T-cell (primary cell): ENCODE data around the gene HOXA7. TPM values are rescaled to one million over a fixed set of nuclear protein-coding genes. Genes with fewer than 3 reads are reported as not detected.

Source experiments
- ATAC-seq, 4 experiments: fragments of 200-7000 bp in 3 of 4; fragments of 150-1000 bp in 1 of 4; cut with Tn5 transposase; replicated peaks in 1 of 4; 1 replicate in 3 of 4; 2 replicates in 1 of 4; pipeline ENCODE4 v1.10.0; 2021; ENCODE audit warnings: moderate library complexity in 3 of 4, mild to moderate bottlenecking in 2 of 4, moderate number of reproducible peaks in 1 of 4
- CTCF ChIA-PET, 2 donors: fragments of 300-600 bp; sonication (Branson Sonifier 250); formaldehyde crosslinking; loops; one replicate each; lab custom pipeline; 2022; ENCODE audit warnings: antibody characterized with exemption in 2 of 2; lab: Charles Lee
- POLR2A ChIA-PET, 2 donors: fragments of 300-600 bp; sonication (Branson Sonifier 250); formaldehyde crosslinking; loops; one replicate each; lab custom pipeline; 2022; ENCODE audit warnings: antibody characterized with exemption in 2 of 2; lab: Charles Lee
- DNase-seq, 35 experiments: peaks; one replicate each; pipeline versions ENCODE4 v3.0.0 to v3.0.0-alpha.2; 2013 to 2023
- H3K27ac ChIP-seq: one replicate; pipeline ENCODE4 v1.5.1; 2013; ENCODE audit warnings: low read length
- H3K27me3 ChIP-seq, 2 experiments: replicated peaks in 1 of 2; 1 replicate in 1 of 2; 2 replicates in 1 of 2; pipeline versions ENCODE4 v1.6.1 to v1.7.0; 2013; ENCODE audit warnings: low read length in 1 of 2, mixed read lengths in 1 of 2; ENCODE audit not compliant: control insufficient read depth in 2 of 2, insufficient read depth in 2 of 2; ENCODE audit errors: extremely low read depth in 1 of 2
- H3K36me3 ChIP-seq, 2 donors: 1 replicate in 1 of 2; 2 replicates in 1 of 2; pipeline versions ENCODE4 v1.6.1 to v1.7.0; 2013; ENCODE audit warnings: low read length in 1 of 2; ENCODE audit not compliant: control insufficient read depth in 2 of 2, insufficient read depth in 1 of 2; ENCODE audit errors: extremely low read depth in 1 of 2
- H3K4me1 ChIP-seq, 2 experiments: 1 replicate in 1 of 2; 2 replicates in 1 of 2; pipeline versions ENCODE4 v1.6.1 to v1.7.0; 2013; ENCODE audit warnings: low read length in 2 of 2, mixed read lengths in 1 of 2; ENCODE audit not compliant: insufficient read depth in 2 of 2, control insufficient read depth in 1 of 2; ENCODE audit errors: extremely low read depth in 1 of 2
- H3K4me3 ChIP-seq, 2 donors: 1 replicate in 1 of 2; 2 replicates in 1 of 2; pipeline versions ENCODE4 v1.5.1 to v1.7.0; 2013; ENCODE audit warnings: mild to moderate bottlenecking in 2 of 2, low read length in 1 of 2, moderate library complexity in 1 of 2; ENCODE audit not compliant: control insufficient read depth in 1 of 2; ENCODE audit errors: extremely low read depth in 1 of 2
- H3K9me3 ChIP-seq: 2 replicates; pipeline ENCODE4 v1.7.0; 2013
- H3K27ac Mint-ChIP-seq, 2 donors: one replicate each; pipeline ENCODE4 v1.8.0; 2020 to 2021; ENCODE audit warnings: mild to moderate bottlenecking in 2 of 2, mixed read lengths in 2 of 2
- H3K27me3 Mint-ChIP-seq, 2 donors: one replicate each; pipeline ENCODE4 v1.8.0; 2021 to 2022; ENCODE audit warnings: mixed read lengths in 2 of 2
- H3K36me3 Mint-ChIP-seq: one replicate; pipeline ENCODE4 v1.8.0; 2021; ENCODE audit warnings: mixed read lengths
- H3K4me1 Mint-ChIP-seq, 3 donors: one replicate each; pipeline ENCODE4 v1.8.0; 2020 to 2022; ENCODE audit warnings: mixed read lengths in 3 of 3, mild to moderate bottlenecking in 1 of 3
- H3K4me3 Mint-ChIP-seq, 3 donors: one replicate each; pipeline ENCODE4 v1.8.0; 2020 to 2022; ENCODE audit warnings: mild to moderate bottlenecking in 3 of 3, mixed read lengths in 3 of 3, moderate library complexity in 3 of 3
- H3K9me3 Mint-ChIP-seq, 3 donors: one replicate each; pipeline ENCODE4 v1.8.0; 2020 to 2022; ENCODE audit warnings: mixed read lengths in 3 of 3
- WGBS: methylation state at CpG from one replicate; pipeline ENCODE4 v1.1.5; 2013; ENCODE audit warnings: missing lambda C conversion rate; ENCODE audit not compliant: insufficient coverage; 5-methylcytosine and 5-hydroxymethylcytosine counted together
- total RNA-seq, 35 experiments: library from RNA in 6 of 35; stranded (reverse) in 6 of 35; fragments of 120-200 nt in 1 of 35; gene quantifications; one replicate each; pipeline versions ENCODE4 v1.2.1 to v1.2.4 and lab custom pipeline; 2013 to 2026

The HOXA7 gene
- total RNA-seq, 5 donors from 2014 or later (not counting 1 experiment from before 2014, with no cell fraction given): 0.67 TPM; not detected in 4

DNA sequence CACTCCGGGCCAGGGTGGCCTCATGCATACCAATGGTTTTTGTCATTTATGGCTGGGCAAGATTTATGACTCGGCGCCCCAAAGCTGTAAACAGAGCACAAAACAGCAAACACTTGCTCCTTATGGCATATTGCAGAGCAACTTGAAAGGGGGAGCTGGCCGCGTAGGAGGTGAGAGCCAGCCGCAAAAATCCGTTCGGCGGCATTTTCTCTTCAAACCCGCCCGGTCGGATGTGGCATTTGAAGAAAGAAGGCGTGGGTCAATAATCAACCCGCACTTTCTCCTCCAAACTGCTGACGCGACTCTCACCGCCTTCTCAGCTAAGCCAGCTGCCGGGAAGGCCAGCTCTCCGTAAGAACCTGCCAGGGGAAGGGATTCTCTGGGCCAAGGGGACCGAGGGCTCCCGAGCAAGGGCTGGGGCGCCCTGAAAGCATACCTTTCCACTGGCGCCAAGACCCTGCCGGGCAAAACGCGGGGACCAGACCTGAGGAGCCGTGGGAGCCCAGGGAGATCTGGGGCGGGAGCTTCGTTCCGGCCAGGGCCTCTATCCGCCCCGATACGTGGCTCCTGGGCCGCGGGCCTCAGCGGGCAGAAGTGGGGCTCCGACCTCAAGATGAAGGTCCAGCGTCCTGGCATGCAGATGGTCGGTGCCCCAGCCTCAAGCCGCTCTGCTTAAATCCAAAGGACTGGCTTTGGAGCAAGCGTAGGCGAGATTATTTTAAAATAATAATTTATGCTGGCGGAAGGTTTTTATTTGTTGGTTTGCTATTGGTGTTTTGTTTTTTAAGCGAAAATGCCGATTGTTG, 41.1 kb downstream of the HOXA7 start:
- ChIA-PET CTCF (no interaction called here), POLR2A (interaction anchor here in 1 of 2 donors (0.5 kb wide), 1 partner anchor 1037 kb away, joined by 3 read pairs; no protein-coding TSS in a partner anchor)
- no peaks in the 10 kb centered on the region for H3K4me1 ChIP-seq
- Mint-ChIP-seq H3K9me3 (no peaks in the 10 kb centered on the region), H3K27me3 (peaks cover 0 to 6% of the 10 kb centered on the region in 2 donors), H3K36me3 (no peaks in the 10 kb centered on the region), H3K27ac (no peak overlapping the region), H3K4me3 (no peak overlapping the region), H3K4me1 (no peaks in the 10 kb centered on the region)
- WGBS: 95% methylated on average over 37 of the region's 45 CpGs
- H3K27me3 ChIP-seq: peaks cover 0 to 38% of the 10 kb centered on the region in 2 experiments
- H3K27ac ChIP-seq: no peak overlapping the region
- ATAC-seq: no peak
- H3K36me3 ChIP-seq: no peaks in the 10 kb centered on the region
- no peak for DNase-seq
- no peaks in the 10 kb centered on the region for H3K9me3 ChIP-seq
- no peak overlapping the region for H3K4me3 ChIP-seq

DNA sequence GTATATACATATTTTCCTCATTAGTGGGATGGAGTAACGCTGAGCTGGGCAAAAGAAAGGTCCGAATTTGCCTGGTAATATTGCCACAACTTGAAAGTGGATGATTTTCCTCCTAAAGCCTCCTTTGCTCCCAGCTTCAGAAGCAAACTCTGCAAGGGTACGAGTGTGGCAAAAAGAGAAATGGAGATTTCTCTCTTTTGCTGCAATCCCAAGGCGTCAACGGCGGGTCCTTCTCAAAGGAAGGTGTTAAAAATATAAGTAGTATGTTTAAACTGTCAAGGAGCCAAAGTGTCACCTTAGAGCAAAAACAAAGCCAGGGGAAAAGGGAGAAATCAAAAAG, 41.6 kb downstream of the HOXA7 start:
- Mint-ChIP-seq H3K4me3 (no peak overlapping the region), H3K4me1 (no peaks in the 10 kb centered on the region), H3K27me3 (peaks cover 0 to 6% of the 10 kb centered on the region in 2 donors), H3K27ac (no peak overlapping the region), H3K9me3 (no peaks in the 10 kb centered on the region), H3K36me3 (no peaks in the 10 kb centered on the region)
- no peaks in the 10 kb centered on the region for H3K36me3 ChIP-seq
- no peak for ATAC-seq
- CTCF ChIA-PET: no interaction called here
- no peak overlapping the region for H3K27ac ChIP-seq
- no peaks in the 10 kb centered on the region for H3K9me3 ChIP-seq
- POLR2A ChIA-PET: no interaction called here
- H3K4me1 ChIP-seq: no peaks in the 10 kb centered on the region
- DNase-seq: no peak
- no peak overlapping the region for H3K4me3 ChIP-seq
- WGBS: 100% methylated on average over 3 of the region's 6 CpGs
- peaks cover 0 to 37% of the 10 kb centered on the region in 2 experiments for H3K27me3 ChIP-seq

DNA sequence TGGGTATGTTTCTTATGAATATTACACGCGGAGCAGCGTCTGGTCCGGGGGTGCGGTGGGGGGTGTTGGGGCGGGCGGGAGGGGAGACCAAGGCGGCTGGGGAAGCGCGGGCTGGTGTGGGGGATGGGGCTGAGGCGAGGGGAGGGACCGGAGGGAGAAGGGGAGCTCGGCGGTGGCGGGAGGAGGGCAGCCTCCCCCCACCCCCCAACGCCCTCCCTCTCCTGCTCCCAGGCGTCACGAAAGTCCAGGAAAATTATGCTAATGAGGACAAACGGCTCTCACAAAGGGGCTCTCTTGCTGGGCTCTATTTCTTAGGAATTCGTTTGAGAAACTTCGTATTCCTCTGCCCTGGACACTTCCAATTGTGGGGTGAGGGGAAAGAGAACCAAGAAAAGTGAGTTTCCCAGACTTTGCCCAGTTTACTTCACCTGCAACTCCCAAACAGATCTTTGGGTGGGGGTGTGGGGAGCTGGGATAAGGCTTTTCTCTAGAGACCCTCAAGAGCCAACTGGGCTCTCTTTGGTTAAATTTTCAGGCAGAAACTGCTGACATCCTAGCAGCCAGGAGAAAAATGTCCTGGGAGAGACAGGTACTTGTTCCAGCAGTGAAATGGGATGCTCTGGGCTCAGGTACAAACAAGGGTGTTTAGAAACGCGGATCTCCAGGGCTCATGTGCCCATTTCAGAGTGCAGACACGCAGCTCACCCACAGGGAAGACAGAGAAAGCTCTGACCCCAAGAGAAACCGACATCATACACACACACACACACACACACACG, 42.3 kb downstream of the HOXA7 start:
- Histone ChIP-seq H3K27ac (no peak overlapping the region), H3K4me1 (no peaks in the 10 kb centered on the region), H3K9me3 (no peaks in the 10 kb centered on the region), H3K27me3 (peaks cover 0 to 37% of the 10 kb centered on the region in 2 experiments), H3K36me3 (no peaks in the 10 kb centered on the region), H3K4me3 (no peak overlapping the region)
- WGBS: 100% methylated on average over 1 of the region's 26 CpGs
- no peak for ATAC-seq
- Mint-ChIP-seq H3K4me1 (no peaks in the 10 kb centered on the region), H3K4me3 (no peak overlapping the region), H3K27ac (no peak overlapping the region), H3K9me3 (no peaks in the 10 kb centered on the region), H3K27me3 (peaks cover 0 to 6% of the 10 kb centered on the region in 2 donors), H3K36me3 (no peaks in the 10 kb centered on the region)
- ChIA-PET POLR2A (no interaction called here), CTCF (no interaction called here)
- DNase-seq: no peak

DNA sequence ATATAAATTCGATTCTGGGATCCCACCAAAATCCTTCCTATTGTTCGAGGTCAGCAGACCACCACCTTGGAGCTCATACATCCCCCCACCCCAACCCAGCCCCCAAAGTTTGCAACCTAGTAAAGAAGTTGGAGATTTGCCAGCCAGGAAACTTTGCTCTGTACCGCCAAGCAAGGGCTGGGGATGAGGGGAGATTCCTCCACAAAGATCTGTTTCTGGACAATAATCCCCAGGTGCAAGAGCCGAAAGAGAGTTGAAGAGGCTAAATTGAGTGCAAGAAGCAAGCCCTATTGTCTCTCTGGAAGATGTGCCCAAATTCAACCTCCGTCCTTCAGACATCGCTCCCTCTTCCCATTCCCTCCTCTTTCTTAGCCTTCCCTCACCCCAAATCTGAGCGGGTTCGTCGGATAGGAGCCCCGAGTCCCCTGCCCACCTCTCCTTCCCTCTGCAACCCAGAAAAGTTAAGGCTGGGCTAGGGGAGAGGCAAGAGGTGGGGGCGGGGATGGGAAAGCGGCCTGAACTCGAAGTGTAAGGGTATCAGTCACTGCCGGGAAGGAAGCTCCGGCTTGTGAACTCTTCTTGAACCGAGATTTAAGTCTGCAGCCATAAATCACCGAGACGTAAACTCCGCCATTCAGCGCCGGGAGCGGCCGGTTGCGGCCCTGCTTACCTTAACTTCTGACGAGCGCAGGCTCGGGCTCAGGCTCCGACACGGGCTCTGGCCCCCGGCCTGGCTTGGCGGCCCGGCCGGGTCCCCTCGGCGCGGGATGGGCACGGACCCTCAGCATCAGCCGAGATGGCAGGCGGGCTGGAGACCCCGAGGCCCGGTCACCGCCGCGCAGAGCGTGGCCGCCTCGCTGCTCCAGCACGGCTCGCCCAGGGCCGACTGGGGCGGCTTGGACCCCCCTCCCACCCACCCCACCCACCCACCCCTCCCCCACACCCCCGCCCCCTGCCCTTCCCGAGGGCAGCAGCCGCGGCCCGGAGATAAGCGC, 43.2 kb downstream of the HOXA7 start:
- ChIA-PET CTCF (interaction anchor here (0.6 to 0.8 kb wide), 2 partner anchors 37 to 261 kb away, joined by 3 read pairs; no protein-coding TSS in a partner anchor), POLR2A (no interaction called here)
- H3K27ac ChIP-seq: no peak overlapping the region
- H3K4me3 ChIP-seq: no peak overlapping the region
- ATAC-seq (no peak), DNase-seq (no peak)
- no peaks in the 10 kb centered on the region for H3K4me1 ChIP-seq
- H3K4me1 Mint-ChIP-seq: no peaks in the 10 kb centered on the region
- H3K36me3 ChIP-seq: no peaks in the 10 kb centered on the region
- H3K27me3 Mint-ChIP-seq: peaks cover 0 to 6% of the 10 kb centered on the region in 2 donors
- 89% methylated on average over 20 of the region's 57 CpGs for WGBS
- no peak overlapping the region for H3K27ac Mint-ChIP-seq
- no peaks in the 10 kb centered on the region for H3K9me3 ChIP-seq
- no peak overlapping the region for H3K4me3 Mint-ChIP-seq
- no peaks in the 10 kb centered on the region for H3K9me3 Mint-ChIP-seq
- no peaks in the 10 kb centered on the region for H3K36me3 Mint-ChIP-seq
- H3K27me3 ChIP-seq: peaks cover 0 to 35% of the 10 kb centered on the region in 2 experiments

DNA sequence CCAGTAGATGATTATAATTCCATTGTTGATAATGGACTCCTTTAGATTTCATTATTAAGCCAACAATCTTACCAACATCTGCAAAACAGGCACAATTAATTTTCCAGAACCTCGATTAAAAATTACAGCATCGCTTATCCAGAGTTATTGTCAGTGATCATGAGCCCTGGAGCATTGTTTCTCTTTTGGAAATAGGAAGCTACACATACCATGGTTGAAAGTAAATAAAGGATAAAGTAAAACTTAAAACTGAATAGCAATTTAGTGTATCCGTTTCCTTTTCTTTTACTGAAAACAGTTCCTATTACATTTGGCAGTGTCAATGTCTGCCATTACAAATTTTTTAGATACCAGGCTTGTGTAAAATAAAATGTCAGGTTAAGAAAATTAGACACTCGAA, 44.1 kb downstream of the HOXA7 start:
- peaks cover 0 to 8% of the 10 kb centered on the region in 2 donors for H3K27me3 Mint-ChIP-seq
- Histone ChIP-seq H3K27me3 (peaks cover 0 to 26% of the 10 kb centered on the region in 2 experiments), H3K4me1 (no peaks in the 10 kb centered on the region), H3K9me3 (no peaks in the 10 kb centered on the region), H3K36me3 (no peaks in the 10 kb centered on the region), H3K4me3 (no peak overlapping the region), H3K27ac (no peak overlapping the region)
- H3K36me3 Mint-ChIP-seq: no peaks in the 10 kb centered on the region
- no peak overlapping the region for H3K27ac Mint-ChIP-seq
- no peak for DNase-seq
- ChIA-PET POLR2A (no interaction called here), CTCF (interaction anchor here in 1 of 2 donors (0.8 kb wide), 1 partner anchor 38 kb away, joined by 3 read pairs; no protein-coding TSS in a partner anchor)
- no peak for ATAC-seq
- WGBS: 60% methylated on average over 1 of the region's 4 CpGs
- H3K4me1 Mint-ChIP-seq: no peaks in the 10 kb centered on the region
- H3K9me3 Mint-ChIP-seq: no peaks in the 10 kb centered on the region
- no peak overlapping the region for H3K4me3 Mint-ChIP-seq
